Right lobe of liver (tissue), 6 donors: ENCODE data around the gene LSM3. TPM values are rescaled to one million over a fixed set of nuclear protein-coding genes. Genes with fewer than 3 reads are reported as not detected.

ENCODE experiments used
- ATAC-seq, 4 donors: fragments of 200-7000 bp; cut with Tn5 transposase; one replicate each; pipeline ENCODE4 v1.9.1; 2020; ENCODE audit warnings: mild to moderate bottlenecking in 4 of 4, moderate library complexity in 4 of 4
- DNase-seq, 3 donors: peaks; one replicate each; pipeline ENCODE4 v3.0.0-alpha.2; 2020
- H3K27ac ChIP-seq, 3 donors: fragments of 200-600 bp; one replicate each; pipeline ENCODE4 v1.8.0; 2022
- H3K27me3 ChIP-seq, 2 donors: fragments of 200-600 bp; one replicate each; pipeline ENCODE4 v1.8.0; 2022
- H3K36me3 ChIP-seq, 4 donors: fragments of 200-600 bp; sonication (generic) in 1 of 4; one replicate each; pipeline versions ENCODE4 v1.5.1 to v1.8.0; 2017 to 2022; ENCODE audit warnings: control low read depth in 1 of 4
- H3K4me1 ChIP-seq, 4 donors: fragments of 200-600 bp; sonication (generic) in 1 of 4; one replicate each; pipeline versions ENCODE4 v1.5.1 to v1.8.0; 2017 to 2022; ENCODE audit warnings: control low read depth in 1 of 4
- H3K4me3 ChIP-seq, 3 donors: fragments of 200-600 bp; one replicate each; pipeline ENCODE4 v1.8.0; 2022
- H3K9me3 ChIP-seq, 4 donors: fragments of 200-600 bp; sonication (generic) in 1 of 4; one replicate each; pipeline versions ENCODE4 v1.5.1 to v1.8.0; 2017 to 2022; ENCODE audit warnings: control low read depth in 1 of 4
- CTCF ChIP-seq, 4 donors: fragments of 200-600 bp in 3 of 4; fragments of 450-650 bp in 1 of 4; IDR thresholded peaks; one replicate each; pipeline versions ENCODE4 v1.5.1 to v1.8.0; 2016 to 2022; ENCODE audit warnings: antibody characterized with exemption in 4 of 4, mild to moderate bottlenecking in 2 of 4
- POLR2A ChIP-seq: fragments of 450-650 bp; IDR thresholded peaks from one replicate; pipeline ENCODE4 v1.6.1; 2017; ENCODE audit warnings: antibody characterized with exemption, mild to moderate bottlenecking
- WGBS: methylation state at CpG from one replicate; pipeline ENCODE4 v1.1.6; 2018; ENCODE audit warnings: low coverage, low lambda C conversion rate; ENCODE audit not compliant: insufficient coverage; ENCODE audit errors: missing lambda C conversion rate; 5-methylcytosine and 5-hydroxymethylcytosine counted together
- intact Hi-C, 2 donors: fragments of 100-400 bp; cut with DNase I; formaldehyde crosslinking; loops; one replicate each; pipeline versions ENCODE4 v1.11.2 to v1.14.1; 2022
- total RNA-seq, 6 experiments: library from RNA; depleted of rRNA in 2 of 6; stranded (reverse); fragments of >200 nt in 2 of 6; fragmentation: NEBNext Ultra II Directional in 3 of 6; extraction: Animal tissue kit (Norgen Biotek cat#: 25700) in 3 of 6; gene quantifications; one replicate each; pipeline versions ENCODE4 v1.1.0 to v1.2.4, GENCODE V29; 2016 to 2023
- donor health status: DM: no; HTN: yes; CAD: no.
- donor health status: DM: no; HTN: no; CAD: no.
- donor health status: DM: no; HTN: no; CAD: no.
- donor health status: DM: no; HTN: yes; CAD: no.
- donor health status: DM: no; HTN: yes; CAD: no.

Gene LSM3
- total RNA-seq, 6 experiments from 2014 or later: 4.5 to 7.4 (median 6.1) TPM

GRCh38 chr3:14152963-14153355 is 25.7 kb upstream of the LSM3 start:
- DNase-seq (no peak), ATAC-seq (no peak)
- Histone ChIP-seq H3K9me3 (no peaks in the 10 kb centered on the region), H3K27me3 (no peaks in the 10 kb centered on the region), H3K27ac (no peak overlapping the region), H3K36me3 (peaks cover 0 to 53% (median 25%) of the 10 kb centered on the region in 4 donors), H3K4me1 (no peaks in the 10 kb centered on the region), H3K4me3 (no peak overlapping the region)
- WGBS: 89% methylated on average over 3 of the region's 4 CpGs
- TF ChIP-seq CTCF (IDR thresholded peaks at IDR 0.05): no peak
- no peak for TF ChIP-seq POLR2A
- intact Hi-C loops: no loop called here

GRCh38 chr3:14153663-14154062 is 25.0 kb upstream of the LSM3 start:
- no peak for ATAC-seq
- intact Hi-C loops: no loop called here

DNA sequence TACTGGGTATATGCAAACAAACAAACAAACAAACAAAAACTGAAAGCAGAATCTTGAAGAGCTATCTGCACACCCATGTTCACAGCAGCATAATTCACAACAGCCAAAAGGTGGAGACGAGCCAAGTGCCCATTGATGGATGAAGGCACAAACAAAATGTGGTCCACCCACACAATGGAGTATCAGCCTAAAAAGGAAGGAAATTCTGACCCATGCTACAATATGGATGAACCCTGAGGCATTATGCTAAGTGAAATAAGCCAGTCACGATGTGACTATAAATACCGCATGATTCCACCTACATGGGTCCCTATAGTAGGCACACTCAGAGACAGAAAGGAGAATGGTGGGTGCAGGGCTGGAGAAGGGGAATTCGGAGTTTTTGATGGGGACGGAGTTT is 24.3 kb upstream of the LSM3 start:
- no peak for DNase-seq
- Histone ChIP-seq H3K36me3 (peaks cover 0 to 66% (median 35%) of the 10 kb centered on the region in 4 donors), H3K9me3 (no peaks in the 10 kb centered on the region), H3K4me3 (no peak overlapping the region), H3K4me1 (no peaks in the 10 kb centered on the region), H3K27me3 (no peaks in the 10 kb centered on the region), H3K27ac (no peak overlapping the region)
- ATAC-seq: no peak
- WGBS: 94% methylated on average over 5 of the region's 5 CpGs
- no peak for TF ChIP-seq CTCF (IDR thresholded peaks at IDR 0.05)
- no peak for TF ChIP-seq POLR2A
- intact Hi-C loops: no loop called here

More at GRCh38 chr3:14153663-14154062, 25.0 kb upstream of the LSM3 start:
- Histone ChIP-seq H3K4me1 (no peaks in the 10 kb centered on the region), H3K27ac (no peak overlapping the region), H3K4me3 (no peak overlapping the region), H3K27me3 (no peaks in the 10 kb centered on the region), H3K9me3 (no peaks in the 10 kb centered on the region), H3K36me3 (peaks cover 0 to 60% (median 32%) of the 10 kb centered on the region in 4 donors)
- WGBS: 100% methylated on average over 1 of the region's 6 CpGs
- TF ChIP-seq POLR2A (no peak), CTCF (IDR thresholded peaks at IDR 0.05) (no peak)
- no peak for DNase-seq

GRCh38 chr3:14154895-14155440 is 23.6 kb upstream of the LSM3 start:
- ATAC-seq: no peak

More at GRCh38 chr3:14154895-14155440, 23.6 kb upstream of the LSM3 start:
- Histone ChIP-seq H3K4me1 (no peaks in the 10 kb centered on the region), H3K9me3 (no peaks in the 10 kb centered on the region), H3K27me3 (no peaks in the 10 kb centered on the region), H3K27ac (no peak overlapping the region), H3K4me3 (no peak overlapping the region), H3K36me3 (peaks cover 0 to 73% (median 42%) of the 10 kb centered on the region in 4 donors)
- TF ChIP-seq POLR2A (no peak), CTCF (IDR thresholded peaks at IDR 0.05) (no peak)
- intact Hi-C loops: no loop called here
- 88% methylated on average over 7 of the region's 7 CpGs for WGBS
- no peak for DNase-seq
